SK-N-SH (cell line): Measurements from ENCODE around the gene GBA3.

Source experiments
- CTCF ChIP-seq: fragments of 200-600 bp; sonication (generic); IDR thresholded peaks from 2 replicates; pipeline ENCODE4 v1.6.1; 2017; ENCODE audit warnings: antibody characterized with exemption, mild to moderate bottlenecking, moderate library complexity
- EP300 ChIP-seq, 2 experiments: IDR thresholded peaks; 2 replicates each; pipeline versions ENCODE4 v1.4.0 to v1.6.1; 2012; ENCODE audit warnings: borderline replicate concordance in 1 of 2, low read depth in 1 of 2, low read length in 1 of 2
- EZH2phosphoT487 ChIP-seq: fragments of 200-600 bp; sonication (generic); IDR thresholded peaks from 2 replicates; pipeline ENCODE4 v1.6.1; 2017; ENCODE audit warnings: low read depth, mixed run types, mild to moderate bottlenecking, antibody characterized with exemption, moderate library complexity, borderline replicate concordance
- FOXM1 ChIP-seq: IDR thresholded peaks from 2 replicates; pipeline ENCODE4 v1.4.0; 2012; ENCODE audit warnings: low read depth, mild to moderate bottlenecking
- MAX ChIP-seq: IDR thresholded peaks from 2 replicates; pipeline ENCODE4 v1.4.0; 2012; ENCODE audit warnings: low read depth
- NRF1 ChIP-seq: IDR thresholded peaks from 2 replicates; pipeline ENCODE4 v1.6.1; 2012; ENCODE audit warnings: low read depth, mild to moderate bottlenecking, low read length
- POLR2AphosphoS5 ChIP-seq: IDR thresholded peaks from 2 replicates; pipeline ENCODE4 v1.6.1; 2012; ENCODE audit warnings: low read depth, low read length
- RAD21 ChIP-seq: IDR thresholded peaks from 2 replicates; pipeline ENCODE4 v1.6.1; 2012; ENCODE audit warnings: mild to moderate bottlenecking, low read length
- RFX5 ChIP-seq: IDR thresholded peaks from 2 replicates; pipeline ENCODE4 v1.6.1; 2012; ENCODE audit warnings: mild to moderate bottlenecking, improper control_type of control experiment, low read length
- YY1 ChIP-seq: IDR thresholded peaks from 2 replicates; pipeline ENCODE4 v1.4.0; 2012; ENCODE audit warnings: low read depth, mild to moderate bottlenecking
- TF ChIP-seq, protein P1 (sequence below): fragments of 150-350 bp; IDR thresholded peaks from 2 replicates; pipeline ENCODE4 v1.6.1; 2017; ENCODE audit warnings: antibody characterized with exemption, low read length, low read depth, borderline replicate concordance

DNA sequence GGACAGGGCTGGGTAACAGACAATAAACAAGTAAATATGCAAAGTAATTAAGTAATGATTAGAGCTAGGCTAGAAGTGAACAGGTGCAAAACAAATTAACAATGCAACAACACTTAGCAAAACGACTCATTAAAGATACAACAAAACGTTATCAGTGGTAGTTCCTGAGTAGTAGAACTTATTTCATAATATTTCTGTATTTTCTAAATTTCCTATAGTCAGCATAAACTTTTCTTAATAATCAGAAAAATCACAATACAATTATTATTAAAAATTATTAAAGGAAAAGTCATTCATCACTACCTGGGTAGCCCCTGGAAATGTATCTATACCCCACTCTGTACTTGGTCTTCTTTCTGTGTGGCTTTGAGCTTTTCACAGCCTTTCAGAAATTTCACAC is 166.6 kb downstream of the GBA3 start:
- no peak for TF ChIP-seq FOXM1
- TF ChIP-seq CTCF: no peak
- no peak for TF ChIP-seq RAD21
- no peak for TF ChIP-seq EP300 (IDR thresholded peaks at IDR 0.05; ENCODE audit: borderline replicate concordance in 1 of 2, low read depth in 1 of 2, low read length in 1 of 2)
- TF ChIP-seq, protein P1, sequence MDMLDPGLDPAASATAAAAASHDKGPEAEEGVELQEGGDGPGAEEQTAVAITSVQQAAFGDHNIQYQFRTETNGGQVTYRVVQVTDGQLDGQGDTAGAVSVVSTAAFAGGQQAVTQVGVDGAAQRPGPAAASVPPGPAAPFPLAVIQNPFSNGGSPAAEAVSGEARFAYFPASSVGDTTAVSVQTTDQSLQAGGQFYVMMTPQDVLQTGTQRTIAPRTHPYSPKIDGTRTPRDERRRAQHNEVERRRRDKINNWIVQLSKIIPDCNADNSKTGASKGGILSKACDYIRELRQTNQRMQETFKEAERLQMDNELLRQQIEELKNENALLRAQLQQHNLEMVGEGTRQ: no peak
- no peak for TF ChIP-seq YY1
- no peak for TF ChIP-seq RFX5
- TF ChIP-seq NRF1: no peak
- TF ChIP-seq MAX: no peak
- TF ChIP-seq POLR2AphosphoS5: no peak
- no peak for TF ChIP-seq EZH2phosphoT487
